ENCODE measurements around the gene SPEM1.
A peak's percentile ranks its signal among the peaks of the same experiment; 100 is the strongest.

SPEM1 gene

DNA sequence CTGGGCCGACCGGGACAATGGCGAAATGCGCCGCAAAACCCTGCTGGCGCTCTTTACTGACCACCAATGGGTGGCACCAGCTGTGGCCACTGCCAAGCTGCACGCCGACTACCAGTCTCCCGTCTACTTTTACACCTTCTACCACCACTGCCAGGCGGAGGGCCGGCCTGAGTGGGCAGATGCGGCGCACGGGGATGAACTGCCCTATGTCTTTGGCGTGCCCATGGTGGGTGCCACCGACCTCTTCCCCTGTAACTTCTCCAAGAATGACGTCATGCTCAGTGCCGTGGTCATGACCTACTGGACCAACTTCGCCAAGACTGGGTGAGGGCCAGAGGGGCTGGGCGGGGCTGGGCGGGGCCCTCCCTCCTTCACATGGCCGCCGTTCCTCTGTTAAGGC, 4.3 kb upstream of the SPEM1 start:
- in situ Hi-C loops (cut with MboI; ENCODE audit: low pct_unique_long_range_greater_than_20kb, low sequenced_read_pairs), result no loop called here

DNA sequence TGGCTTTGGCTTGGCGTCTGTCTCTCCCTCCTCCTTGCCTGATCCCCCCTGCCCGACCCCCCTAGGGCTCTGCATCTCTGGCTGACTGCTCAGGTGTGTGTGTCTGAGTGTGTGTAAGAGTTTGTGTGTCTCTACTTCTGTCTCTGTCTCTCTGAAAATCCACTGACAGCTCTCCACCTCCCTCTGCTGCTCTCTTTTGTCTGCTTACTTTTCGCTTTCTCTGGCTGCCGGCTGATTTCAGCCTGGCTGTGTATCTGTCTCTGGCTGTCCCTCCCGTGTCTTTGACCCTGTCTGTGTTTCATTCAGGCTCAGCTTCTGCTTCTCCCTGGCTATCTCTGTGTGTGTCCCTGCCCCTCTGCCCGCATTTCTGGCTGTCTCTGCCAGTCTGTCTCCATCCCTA, 3.8 kb upstream of the SPEM1 start:
- in situ Hi-C loops (cut with MboI; ENCODE audit: low pct_unique_long_range_greater_than_20kb, low sequenced_read_pairs), result no loop called here
- no peak for DNase-seq

More for the DNA sequence above, 4.3 kb upstream of the SPEM1 start:
- no peak for DNase-seq

DNA sequence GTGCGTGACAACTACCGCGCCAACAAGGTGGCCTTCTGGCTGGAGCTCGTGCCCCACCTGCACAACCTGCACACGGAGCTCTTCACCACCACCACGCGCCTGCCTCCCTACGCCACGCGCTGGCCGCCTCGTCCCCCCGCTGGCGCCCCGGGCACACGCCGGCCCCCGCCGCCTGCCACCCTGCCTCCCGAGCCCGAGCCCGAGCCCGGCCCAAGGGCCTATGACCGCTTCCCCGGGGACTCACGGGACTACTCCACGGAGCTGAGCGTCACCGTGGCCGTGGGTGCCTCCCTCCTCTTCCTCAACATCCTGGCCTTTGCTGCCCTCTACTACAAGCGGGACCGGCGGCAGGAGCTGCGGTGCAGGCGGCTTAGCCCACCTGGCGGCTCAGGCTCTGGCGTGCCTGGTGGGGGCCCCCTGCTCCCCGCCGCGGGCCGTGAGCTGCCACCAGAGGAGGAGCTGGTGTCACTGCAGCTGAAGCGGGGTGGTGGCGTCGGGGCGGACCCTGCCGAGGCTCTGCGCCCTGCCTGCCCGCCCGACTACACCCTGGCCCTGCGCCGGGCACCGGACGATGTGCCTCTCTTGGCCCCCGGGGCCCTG, 3.0 kb upstream of the SPEM1 start:
- DNase-seq, result no peak
- in situ Hi-C loops (cut with MboI; ENCODE audit: low pct_unique_long_range_greater_than_20kb, low sequenced_read_pairs), result no loop called here

- in situ Hi-C loops (cut with MboI; ENCODE audit: low pct_unique_long_range_greater_than_20kb, low sequenced_read_pairs), result no loop called here
- DNase-seq, result no peak
These were observed 1.5 kb upstream of the SPEM1 start for GRCh38 chr17:7418472-7419152.

- in situ Hi-C loops (cut with MboI; ENCODE audit: low pct_unique_long_range_greater_than_20kb, low sequenced_read_pairs), result no loop called here
- no peak for DNase-seq
These were observed 1.1 kb downstream of the SPEM1 start for GRCh38 chr17:7421186-7421585.

- in situ Hi-C loops (cut with MboI; ENCODE audit: low pct_unique_long_range_greater_than_20kb, low sequenced_read_pairs), result no loop called here
These were observed 3.6 kb downstream of the SPEM1 start for GRCh38 chr17:7423679-7424078.

GRCh38 chr17:7425316-7425715, 5.2 kb downstream of the SPEM1 start, which contains the start of gene SPEM2:
Gene SPEM2 (plus strand): TSS chr17:7425616. CDS start chr17:7425689, 73 bp downstream.
- in situ Hi-C loops (cut with MboI; ENCODE audit: low pct_unique_long_range_greater_than_20kb, low sequenced_read_pairs), result no loop called here

More at GRCh38 chr17:7423679-7424078, 3.6 kb downstream of the SPEM1 start:
- no peak for DNase-seq

DNA sequence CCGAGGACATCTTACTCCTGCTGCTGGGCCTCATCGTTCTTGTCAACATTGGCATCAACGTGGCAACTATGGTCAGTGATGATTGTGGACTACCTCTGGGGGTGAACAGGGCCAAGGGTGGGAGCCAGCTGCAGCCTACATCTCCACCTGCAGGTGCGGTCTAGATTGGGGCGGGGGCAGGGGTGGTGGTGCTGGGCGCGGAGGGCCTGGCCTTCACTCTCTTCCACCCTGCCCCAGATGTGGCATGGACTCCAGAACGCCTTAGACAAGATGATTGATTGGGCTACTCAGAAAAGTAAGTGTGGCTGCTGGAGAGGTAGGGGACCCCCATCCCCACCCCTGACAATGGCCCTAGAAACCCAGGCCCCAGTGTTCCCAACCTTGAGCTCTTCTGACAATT, 5.6 kb downstream of the SPEM1 start:
- DNase-seq, result no peak
- in situ Hi-C loops (cut with MboI; ENCODE audit: low pct_unique_long_range_greater_than_20kb, low sequenced_read_pairs), result no loop called here

More at GRCh38 chr17:7425316-7425715, 5.2 kb downstream of the SPEM1 start, which contains the start of gene SPEM2:
- no peak for DNase-seq

GRCh38 chr17:7426203-7426863, 6.2 kb downstream of the SPEM1 start:
- no peak for DNase-seq
- in situ Hi-C loops (cut with MboI; ENCODE audit: low pct_unique_long_range_greater_than_20kb, low sequenced_read_pairs), result no loop called here

- DNase-seq, result no peak
- in situ Hi-C loops (cut with MboI; ENCODE audit: low pct_unique_long_range_greater_than_20kb, low sequenced_read_pairs), result no loop called here
These were observed 6.9 kb downstream of the SPEM1 start for GRCh38 chr17:7426896-7427489.

DNA sequence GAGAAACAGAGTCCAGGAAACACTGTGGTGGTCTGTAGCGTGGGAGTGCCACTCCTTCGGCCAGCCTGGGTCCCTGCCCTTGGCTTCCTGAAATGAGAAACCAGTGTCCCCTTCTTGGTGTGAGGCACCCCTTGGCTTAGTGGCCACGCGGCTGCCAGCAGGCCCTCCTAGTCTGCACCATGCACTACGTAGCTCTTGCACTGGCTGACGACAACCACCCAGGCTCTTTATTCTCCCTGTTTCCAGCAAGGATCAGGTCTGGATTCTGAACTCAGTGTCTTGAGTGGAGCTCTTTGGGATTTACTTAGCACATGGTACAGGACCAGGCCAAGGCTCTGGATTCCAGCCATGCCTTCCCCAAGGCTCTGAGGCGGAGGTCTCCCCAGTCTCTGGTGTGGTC, 7.4 kb downstream of the SPEM1 start:
- no peak for DNase-seq
- in situ Hi-C loops (cut with MboI; ENCODE audit: low pct_unique_long_range_greater_than_20kb, low sequenced_read_pairs), result no loop called here

GRCh38 chr17:7428557-7428956, 8.4 kb downstream of the SPEM1 start, which contains the start of gene SPEM3:
Gene SPEM3 (plus strand): TSS chr17:7428857. CDS start chr17:7428903, 46 bp downstream.
- DNase-seq, result no peak
- in situ Hi-C loops (cut with MboI; ENCODE audit: low pct_unique_long_range_greater_than_20kb, low sequenced_read_pairs), result no loop called here

- in situ Hi-C loops (cut with MboI; ENCODE audit: low pct_unique_long_range_greater_than_20kb, low sequenced_read_pairs), result no loop called here
- DNase-seq, result no peak
These were observed 9.6 kb downstream of the SPEM1 start for GRCh38 chr17:7429722-7430121.

- no peak for DNase-seq
- in situ Hi-C loops (cut with MboI; ENCODE audit: low pct_unique_long_range_greater_than_20kb, low sequenced_read_pairs), result no loop called here
These were observed 11.1 kb downstream of the SPEM1 start for GRCh38 chr17:7431231-7431630.

DNA sequence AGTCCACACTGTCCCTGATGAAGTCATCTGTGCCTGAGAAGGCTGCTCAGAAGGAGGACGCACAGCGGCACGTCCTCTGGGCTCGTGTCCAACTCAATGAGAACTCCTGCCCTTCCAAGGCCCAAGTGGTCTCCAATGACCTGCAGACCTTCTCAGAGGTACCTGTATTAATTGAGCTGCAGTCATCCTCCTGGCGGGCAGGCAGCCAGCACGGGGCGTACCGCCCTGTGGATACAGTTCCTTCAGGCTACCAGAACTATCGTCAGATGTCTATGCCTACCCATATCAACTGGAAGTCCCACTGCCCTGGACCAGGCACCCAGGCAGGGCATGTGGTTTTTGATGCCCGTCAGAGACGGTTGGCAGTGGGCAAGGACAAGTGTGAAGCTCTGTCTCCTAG, 12.2 kb downstream of the SPEM1 start:
- in situ Hi-C loops (cut with MboI; ENCODE audit: low pct_unique_long_range_greater_than_20kb, low sequenced_read_pairs), result no loop called here
- DNase-seq, result no peak

- peak; percentile 87 for DNase-seq
These were observed 15.8 kb downstream of the SPEM1 start for GRCh38 chr17:7435676-7436555.

GRCh38 chr17:7436556-7437368, 16.6 kb downstream of the SPEM1 start:
- in situ Hi-C loops (cut with MboI; ENCODE audit: low pct_unique_long_range_greater_than_20kb, low sequenced_read_pairs), result no loop called here
- DNase-seq, result peak; percentile 85

More at GRCh38 chr17:7435676-7436555, 15.8 kb downstream of the SPEM1 start:
- in situ Hi-C loops (cut with MboI; ENCODE audit: low pct_unique_long_range_greater_than_20kb, low sequenced_read_pairs), result no loop called here

DNA sequence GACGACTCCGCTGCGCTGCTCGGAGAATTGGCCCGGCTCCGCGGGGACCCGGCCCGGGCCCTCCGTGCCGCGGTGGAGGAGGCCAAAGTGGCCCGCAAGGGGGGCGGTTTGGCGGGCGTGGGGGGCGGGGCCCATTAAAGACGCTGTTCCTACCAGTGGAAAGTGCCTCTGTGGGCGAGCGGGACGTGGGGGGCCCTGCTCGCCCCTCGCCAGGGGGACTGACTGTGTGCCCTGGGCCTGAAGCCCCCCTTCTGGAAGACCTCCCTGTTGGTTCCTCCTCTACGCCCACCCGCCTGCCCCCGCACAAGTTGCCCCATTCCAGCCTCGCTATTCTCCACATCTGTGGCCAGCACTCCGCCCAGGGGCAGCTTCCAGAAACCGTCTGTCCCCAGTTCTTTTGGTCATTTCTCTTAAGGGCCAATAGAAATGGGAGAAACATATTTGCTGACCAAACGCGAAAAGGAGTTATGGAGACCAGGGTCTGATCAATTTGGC, 17.3 kb downstream of the SPEM1 start:
- no peak for DNase-seq
- in situ Hi-C loops (cut with MboI; ENCODE audit: low pct_unique_long_range_greater_than_20kb, low sequenced_read_pairs), result no loop called here

All from KBM-7 (cell line).